HepG2 (cell line): ENCODE results near the gene CACNG8.

Experiments used
- CTCF ChIP-seq: sonication (generic); formaldehyde crosslinking; IDR thresholded peaks from 2 replicates; pipeline ENCODE4 v1.5.0; 2020; ENCODE audit warnings: mild to moderate bottlenecking, missing genetic modification reagents, moderate library complexity
- GTF3A ChIP-seq: sonication (generic); formaldehyde crosslinking; conservative IDR thresholded peaks from 2 replicates; pipeline ENCODE4 v1.4.0; 2020; ENCODE audit warnings: mild to moderate bottlenecking, missing genetic modification reagents
- LCORL ChIP-seq, 2 experiments: fragments of 450-650 bp in 1 of 2; sonication (generic) in 1 of 2; formaldehyde crosslinking in 1 of 2; IDR thresholded peaks; 2 replicates each; pipeline versions ENCODE4 v1.5.0 to v1.6.1; 2017 to 2020; ENCODE audit warnings: antibody characterized with exemption in 1 of 2, missing genetic modification reagents in 1 of 2
- MAF1 ChIP-seq: sonication (generic); formaldehyde crosslinking; IDR thresholded peaks from 2 replicates; pipeline ENCODE4 v1.5.0; 2020; ENCODE audit warnings: missing genetic modification reagents, borderline replicate concordance
- PCBP1 ChIP-seq: fragments of 200-400 bp; formaldehyde crosslinking; IDR thresholded peaks from 2 replicates; pipeline ENCODE4 v1.6.1; 2017; ENCODE audit warnings: mild to moderate bottlenecking, low read depth, low read length, borderline replicate concordance
- POLR2A ChIP-seq, 2 experiments: IDR thresholded peaks; 2 replicates each; pipeline ENCODE4 v1.6.1; 2011; ENCODE audit warnings: low read depth in 2 of 2, low read length in 2 of 2, mild to moderate bottlenecking in 1 of 2, moderate library complexity in 1 of 2; ENCODE audit not compliant: insufficient read depth in 1 of 2
- POLR2AphosphoS2 ChIP-seq: IDR thresholded peaks from 2 replicates; pipeline ENCODE4 v1.6.1; 2011; ENCODE audit warnings: low read depth, low read length, improper control_type of control experiment
- PRDM10 ChIP-seq: sonication (generic); formaldehyde crosslinking; IDR thresholded peaks from 2 replicates; pipeline ENCODE4 v1.4.0; 2020; ENCODE audit warnings: low read depth, missing genetic modification reagents
- PTBP1 ChIP-seq: fragments of 200-400 bp; formaldehyde crosslinking; IDR thresholded peaks from 2 replicates; pipeline ENCODE4 v1.6.1; 2018; ENCODE audit warnings: low read length, low read depth; ENCODE audit not compliant: poor library complexity, severe bottlenecking
- ZBTB21 ChIP-seq: sonication (generic); formaldehyde crosslinking; IDR thresholded peaks from 2 replicates; pipeline ENCODE4 v1.4.0; 2020; ENCODE audit warnings: missing genetic modification reagents
- ZBTB34 ChIP-seq: sonication (generic); formaldehyde crosslinking; IDR thresholded peaks from 2 replicates; pipeline ENCODE4 v1.8.0; 2022; ENCODE audit warnings: mild to moderate bottlenecking, missing genetic modification reagents
- ZNF281 ChIP-seq: sonication (generic); formaldehyde crosslinking; IDR thresholded peaks from 2 replicates; pipeline ENCODE4 v1.4.0; 2020; ENCODE audit warnings: missing genetic modification reagents, borderline replicate concordance
- ZNF414 ChIP-seq: sonication (generic); formaldehyde crosslinking; IDR thresholded peaks from 2 replicates; pipeline ENCODE4 v1.5.0; 2020; ENCODE audit warnings: missing genetic modification reagents
- ZNF512 ChIP-seq: sonication (generic); formaldehyde crosslinking; IDR thresholded peaks from 2 replicates; pipeline ENCODE4 v1.4.0; 2020; ENCODE audit warnings: mild to moderate bottlenecking, missing genetic modification reagents

GRCh38 chr19:53960886-53961285, 1.9 kb upstream of the CACNG8 start:
- no peak for TF ChIP-seq PTBP1
- no peak for TF ChIP-seq LCORL (IDR thresholded peaks at IDR 0.05)
- TF ChIP-seq LCORL (CRISPR knock-in tag; IDR thresholded peaks at IDR 0.05): no peak
- TF ChIP-seq ZBTB21: no peak
- TF ChIP-seq GTF3A (CRISPR knock-in tag): no peak
- no peak for TF ChIP-seq ZBTB34 (CRISPR knock-in tag)
- no peak for TF ChIP-seq ZNF281 (CRISPR knock-in tag)
- TF ChIP-seq CTCF (CRISPR knock-in tag): no peak
- no peak for TF ChIP-seq PRDM10 (CRISPR knock-in tag)
- TF ChIP-seq ZNF512 (CRISPR knock-in tag): no peak
- no peak for TF ChIP-seq PCBP1
- TF ChIP-seq POLR2AphosphoS2: no peak
- no peak for TF ChIP-seq POLR2A (IDR thresholded peaks at IDR 0.05; ENCODE audit: insufficient read depth in 1 of 2, low read depth in 2 of 2, low read length in 2 of 2)
- no peak for TF ChIP-seq ZNF414
- no peak for TF ChIP-seq MAF1 (CRISPR knock-in tag)
